B cell (primary cell): ENCODE measurements around the gene NLRP5.

ENCODE experiments used
- CTCF ChIP-seq: fragments of 200-600 bp; IDR thresholded peaks from one replicate; pipeline ENCODE4 v1.8.0; 2022; ENCODE audit warnings: antibody characterized with exemption, mild to moderate bottlenecking
- EZH2 ChIP-seq: IDR thresholded peaks from 2 replicates; pipeline ENCODE4 v1.6.1; 2012; ENCODE audit warnings: borderline replicate concordance, low read depth, mild to moderate bottlenecking, moderate library complexity, low read length; ENCODE audit not compliant: insufficient read depth, poor library complexity, severe bottlenecking

- TF ChIP-seq CTCF (no peak), EZH2 (no peak)
Measured at GRCh38 chr19:55939206-55939605, 47.4 kb upstream of the NLRP5 start.
